ENCODE measurements around the gene NKX1-1.

- TF ChIP-seq CTCF (conservative IDR thresholded peaks at IDR 0.05 in 1 of 2, IDR thresholded peaks at IDR 0.05 in 1 of 2; ENCODE audit: extremely low read depth in 1 of 2, insufficient read depth in 1 of 2, low read depth in 1 of 2, low read length in 2 of 2) (no peak), EZH2 (IDR thresholded peaks at IDR 0.05; ENCODE audit: borderline replicate concordance, low read length) (no peak)
Measured at GRCh38 chr4:1446502-1447386, 40.5 kb upstream of the NKX1-1 start.
